ENCODE data around the gene CRK. TPM values are rescaled to one million over a fixed set of nuclear protein-coding genes. Genes with fewer than 3 reads are reported as not detected.
"Not testable (repeated sequence)": the region's sequence is repeated elsewhere in the genome, so short reads cannot be mapped to it uniquely, and the experiment has no call there.

The CRK gene
- total RNA-seq, 1 experiment from 2014 or later = 41.8 TPM

DNA sequence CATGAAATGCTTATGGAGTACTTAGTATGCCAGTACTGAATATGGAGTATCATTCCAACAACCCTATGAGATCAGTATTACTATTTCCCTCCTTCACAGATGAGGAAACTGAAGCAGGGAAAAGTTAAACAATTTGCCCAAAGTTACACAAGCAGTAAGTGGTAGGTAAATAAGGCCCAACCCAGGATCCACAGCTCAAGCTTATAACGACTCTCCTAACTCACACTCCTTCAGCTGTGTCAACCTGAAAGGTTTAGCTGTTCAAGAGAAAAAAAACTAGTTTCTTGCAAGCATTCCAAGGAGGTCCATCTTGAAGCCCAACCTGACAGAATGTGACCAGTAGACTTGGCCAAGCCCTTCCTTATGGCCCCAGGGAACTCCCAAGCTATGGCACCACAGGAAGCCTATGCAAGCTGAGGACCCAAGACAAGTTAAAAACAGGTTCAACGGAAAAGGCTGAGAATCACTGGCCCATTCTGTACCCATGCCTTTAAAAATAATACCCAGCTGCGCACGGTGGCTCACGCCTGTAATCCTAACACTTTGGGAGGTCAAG is 6.5 kb downstream of the CRK start:
- H2AFZ ChIP-seq (ENCODE audit: low read length) = no peak overlapping the region
- no peak overlapping the region for H3K4me3 ChIP-seq (ENCODE audit: low read length)
- DNase-seq (no peak), ATAC-seq (peak; percentile 18; the same call in 1 of the 2 replicates)
- H3K79me2 ChIP-seq (ENCODE audit: low read length) = peaks cover 99% of the 10 kb centered on the region
- intact Hi-C loops (cut with micrococcal nuclease) = no loop called here
- ChIA-PET POLR2A (ENCODE audit: unreplicated experiment) (interaction anchor here (0.6 kb wide), 1 partner anchor 60 kb away, joined by 5 read pairs; no protein-coding TSS in a partner anchor), CTCF (no interaction called here)
- H3F3A ChIP-seq (ENCODE audit: low read length, unreplicated experiment) = no peaks in the 10 kb centered on the region
- BruUV-seq (replicated peaks) = no TSS peak
- TF ChIP-seq EZH2 (IDR thresholded peaks at IDR 0.05; ENCODE audit: low read length, unreplicated experiment) = no peak
- no peak for TF ChIP-seq EZH2phosphoT487 (IDR thresholded peaks at IDR 0.05; ENCODE audit: borderline replicate concordance, low read length)
- TF ChIP-seq, protein P1, sequence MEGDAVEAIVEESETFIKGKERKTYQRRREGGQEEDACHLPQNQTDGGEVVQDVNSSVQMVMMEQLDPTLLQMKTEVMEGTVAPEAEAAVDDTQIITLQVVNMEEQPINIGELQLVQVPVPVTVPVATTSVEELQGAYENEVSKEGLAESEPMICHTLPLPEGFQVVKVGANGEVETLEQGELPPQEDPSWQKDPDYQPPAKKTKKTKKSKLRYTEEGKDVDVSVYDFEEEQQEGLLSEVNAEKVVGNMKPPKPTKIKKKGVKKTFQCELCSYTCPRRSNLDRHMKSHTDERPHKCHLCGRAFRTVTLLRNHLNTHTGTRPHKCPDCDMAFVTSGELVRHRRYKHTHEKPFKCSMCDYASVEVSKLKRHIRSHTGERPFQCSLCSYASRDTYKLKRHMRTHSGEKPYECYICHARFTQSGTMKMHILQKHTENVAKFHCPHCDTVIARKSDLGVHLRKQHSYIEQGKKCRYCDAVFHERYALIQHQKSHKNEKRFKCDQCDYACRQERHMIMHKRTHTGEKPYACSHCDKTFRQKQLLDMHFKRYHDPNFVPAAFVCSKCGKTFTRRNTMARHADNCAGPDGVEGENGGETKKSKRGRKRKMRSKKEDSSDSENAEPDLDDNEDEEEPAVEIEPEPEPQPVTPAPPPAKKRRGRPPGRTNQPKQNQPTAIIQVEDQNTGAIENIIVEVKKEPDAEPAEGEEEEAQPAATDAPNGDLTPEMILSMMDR (conservative IDR thresholded peaks at IDR 0.05; ENCODE audit: low read depth, low read length) = no peak
- no peak overlapping the region for H3K4me2 ChIP-seq (ENCODE audit: low read length)
- H3K4me1 ChIP-seq (ENCODE audit: insufficient read depth, low read length) = no peaks in the 10 kb centered on the region
- peaks cover 18% of the 10 kb centered on the region for H4K20me1 ChIP-seq (ENCODE audit: low read length)
- no peak overlapping the region for H3K9ac ChIP-seq (ENCODE audit: low read length)
- no peaks in the 10 kb centered on the region for H3K9me3 ChIP-seq (ENCODE audit: low read length)
- no peak overlapping the region for H3K27ac ChIP-seq (ENCODE audit: low read length)
- no peaks in the 10 kb centered on the region for H3K9me2 ChIP-seq (replicated peaks; ENCODE audit: low read length)
- H3K36me3 ChIP-seq (ENCODE audit: low read depth, low read length) = peaks cover 5% of the 10 kb centered on the region; the same call in 1 of the 2 replicates
- H3K27me3 ChIP-seq (ENCODE audit: low read length) = no peaks in the 10 kb centered on the region

DNA sequence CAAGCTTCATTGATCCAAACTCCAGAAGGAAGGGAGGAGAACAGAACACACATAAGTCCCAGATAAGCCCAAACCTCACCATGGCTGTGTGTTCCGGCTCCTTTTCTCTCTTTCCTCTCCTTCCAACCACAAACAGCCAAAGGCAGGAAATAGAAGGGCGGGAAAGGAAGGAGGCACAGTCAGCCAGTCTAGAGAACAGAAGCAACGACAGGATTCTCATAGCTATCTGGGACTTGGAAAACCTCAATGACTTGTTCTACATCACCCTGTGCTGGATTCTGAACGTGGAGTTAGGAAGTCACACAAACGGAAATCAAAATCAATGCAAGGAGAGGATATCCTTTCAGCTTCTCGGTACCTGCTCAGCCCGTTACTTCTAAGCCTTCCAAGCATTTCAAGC is 9.0 kb downstream of the CRK start:
- no peak overlapping the region for H3K27ac ChIP-seq (ENCODE audit: low read length)
- no peak overlapping the region for H3K4me3 ChIP-seq (ENCODE audit: low read length)
- H3K4me1 ChIP-seq (ENCODE audit: insufficient read depth, low read length) = no peaks in the 10 kb centered on the region
- no peaks in the 10 kb centered on the region for H3F3A ChIP-seq (ENCODE audit: low read length, unreplicated experiment)
- peaks cover 89% of the 10 kb centered on the region for H3K79me2 ChIP-seq (ENCODE audit: low read length)
- H3K36me3 ChIP-seq (ENCODE audit: low read depth, low read length) = no peaks in the 10 kb centered on the region; the same call in 1 of the 2 replicates
- no TSS peak for BruUV-seq (replicated peaks)
- no peak for TF ChIP-seq EZH2phosphoT487 (IDR thresholded peaks at IDR 0.05; ENCODE audit: borderline replicate concordance, low read length)
- TF ChIP-seq, protein P1 (conservative IDR thresholded peaks at IDR 0.05; ENCODE audit: low read depth, low read length) = no peak
- TF ChIP-seq EZH2 (IDR thresholded peaks at IDR 0.05; ENCODE audit: low read length, unreplicated experiment) = no peak
- ATAC-seq (no peak), DNase-seq (no peak)
- H3K4me2 ChIP-seq (ENCODE audit: low read length) = no peak overlapping the region
- intact Hi-C loops (cut with micrococcal nuclease) = no loop called here
- H3K9ac ChIP-seq (ENCODE audit: low read length) = no peak overlapping the region
- no peaks in the 10 kb centered on the region for H3K27me3 ChIP-seq (ENCODE audit: low read length)
- peaks cover 9% of the 10 kb centered on the region for H4K20me1 ChIP-seq (ENCODE audit: low read length)
- no peaks in the 10 kb centered on the region for H3K9me3 ChIP-seq (ENCODE audit: low read length)
- ChIA-PET CTCF (no interaction called here), POLR2A (ENCODE audit: unreplicated experiment) (no interaction called here)
- no peaks in the 10 kb centered on the region for H3K9me2 ChIP-seq (replicated peaks; ENCODE audit: low read length)
- H2AFZ ChIP-seq (ENCODE audit: low read length) = no peak overlapping the region

DNA sequence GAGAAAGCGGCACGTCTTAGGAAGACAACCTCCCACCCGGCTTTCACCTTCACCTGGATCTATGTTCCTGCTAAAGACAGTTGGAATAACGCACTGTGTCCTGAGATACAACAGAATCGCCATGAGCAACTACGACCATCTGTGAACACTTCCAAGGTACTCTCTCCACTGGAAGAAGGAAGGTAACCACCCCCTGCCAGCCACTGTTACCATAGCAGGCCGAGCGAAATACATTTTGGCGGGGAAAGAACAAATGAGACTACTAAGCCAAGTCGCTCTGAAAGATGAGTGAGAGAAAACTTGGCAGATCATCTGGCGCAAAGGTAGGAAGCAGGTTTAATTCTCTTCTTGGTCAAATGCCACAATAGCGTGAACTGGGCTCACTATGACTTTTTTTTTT is 9.8 kb downstream of the CRK start:
- Histone ChIP-seq H3K36me3 (ENCODE audit: low read depth, low read length) (no peaks in the 10 kb centered on the region; the same call in 1 of the 2 replicates), H3K9me2 (replicated peaks; ENCODE audit: low read length) (no peaks in the 10 kb centered on the region), H4K20me1 (ENCODE audit: low read length) (peaks cover 9% of the 10 kb centered on the region), H3K9ac (ENCODE audit: low read length) (no peak overlapping the region), H3K9me3 (ENCODE audit: low read length) (no peaks in the 10 kb centered on the region), H3F3A (ENCODE audit: low read length, unreplicated experiment) (no peaks in the 10 kb centered on the region), H3K79me2 (ENCODE audit: low read length) (peaks cover 88% of the 10 kb centered on the region), H3K4me2 (ENCODE audit: low read length) (no peak overlapping the region), H3K4me1 (ENCODE audit: insufficient read depth, low read length) (no peaks in the 10 kb centered on the region), H3K4me3 (ENCODE audit: low read length) (no peak overlapping the region), H3K27me3 (ENCODE audit: low read length) (no peaks in the 10 kb centered on the region), H2AFZ (ENCODE audit: low read length) (no peak overlapping the region), H3K27ac (ENCODE audit: low read length) (no peak overlapping the region)
- ATAC-seq = no peak
- no peak for DNase-seq
- intact Hi-C loops (cut with micrococcal nuclease) = no loop called here
- BruUV-seq (replicated peaks) = no TSS peak
- TF ChIP-seq, protein P1 (conservative IDR thresholded peaks at IDR 0.05; ENCODE audit: low read depth, low read length) = no peak
- TF ChIP-seq EZH2 (IDR thresholded peaks at IDR 0.05; ENCODE audit: low read length, unreplicated experiment) = no peak
- TF ChIP-seq EZH2phosphoT487 (IDR thresholded peaks at IDR 0.05; ENCODE audit: borderline replicate concordance, low read length) = no peak
- ChIA-PET POLR2A (ENCODE audit: unreplicated experiment) (no interaction called here), CTCF (no interaction called here)

DNA sequence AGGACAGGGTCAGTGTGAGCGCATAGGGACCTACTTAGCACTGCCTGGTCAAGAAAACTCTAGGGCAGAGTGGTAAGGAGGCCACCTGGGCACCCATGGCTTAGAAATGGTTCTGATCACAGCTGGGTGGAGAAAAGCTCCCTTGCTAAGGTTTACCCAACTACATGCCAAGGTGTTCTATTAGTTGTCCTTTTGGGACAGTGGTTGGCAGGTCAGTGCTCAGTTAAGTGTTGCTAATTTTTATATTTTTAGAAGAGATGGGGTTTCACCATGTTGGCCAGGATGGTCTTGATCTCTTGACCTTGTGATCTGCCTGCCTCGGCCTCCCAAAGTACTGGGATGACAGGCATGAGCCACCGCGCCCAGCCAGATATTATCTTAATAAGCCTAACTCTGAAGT is 10.3 kb downstream of the CRK start:
- H3K4me3 ChIP-seq (ENCODE audit: low read length); H3K36me3 ChIP-seq (ENCODE audit: low read depth, low read length); H3K9me3 ChIP-seq (ENCODE audit: low read length); H3K27ac ChIP-seq (ENCODE audit: low read length); DNase-seq; intact Hi-C loops (cut with micrococcal nuclease); H4K20me1 ChIP-seq (ENCODE audit: low read length); H2AFZ ChIP-seq (ENCODE audit: low read length); H3K9ac ChIP-seq (ENCODE audit: low read length); BruUV-seq (replicated peaks); CTCF ChIA-PET; H3K4me1 ChIP-seq (ENCODE audit: insufficient read depth, low read length); ATAC-seq; H3K4me2 ChIP-seq (ENCODE audit: low read length); POLR2A ChIA-PET (ENCODE audit: unreplicated experiment); H3K27me3 ChIP-seq (ENCODE audit: low read length); H3F3A ChIP-seq (ENCODE audit: low read length, unreplicated experiment); H3K9me2 ChIP-seq (replicated peaks; ENCODE audit: low read length): not testable (repeated sequence)
- H3K79me2 ChIP-seq (ENCODE audit: low read length) = peaks cover 88% of the 10 kb centered on the region

Data from PC-3 (cell line).